ENCODE measurements around the gene AKAP11. TPM values are rescaled to one million over a fixed set of nuclear protein-coding genes. Genes with fewer than 3 reads are reported as not detected.
A peak's percentile ranks its signal among the peaks of the same experiment; 100 is the strongest.
"Not testable (repeated sequence)": the region's sequence is repeated elsewhere in the genome, so short reads cannot be mapped to it uniquely, and the experiment has no call there.

The AKAP11 gene
- total RNA-seq (27.2 and 30.6 TPM in 2 replicates), polyA plus RNA-seq (3.7 and 4.4 TPM in 2 replicates)

GRCh38 chr13:42272115-42272803, at the start of gene AKAP11:
Gene AKAP11, plus strand, starts transcription at chr13:42272152. Its CDS starts 14,197 bp downstream, at chr13:42286349.
- WGBS (ENCODE audit: low lambda C conversion rate, missing lambda C conversion rate) = under 1% methylated on average over 42 of the region's 59 CpGs
- Histone ChIP-seq H3K9me2 (replicated peaks; ENCODE audit: insufficient read depth) (no peaks in the 10 kb centered on the region), H3K4me1 (ENCODE audit: insufficient read depth) (peaks cover 13% of the 10 kb centered on the region)

GRCh38 chr13:42223681-42224080, 48.3 kb upstream of the AKAP11 start:
- no peak for TF ChIP-seq EZH2phosphoT487 (IDR thresholded peaks at IDR 0.05; ENCODE audit: low read depth, severe bottlenecking, unreplicated experiment)
- TF ChIP-seq EZH2 (IDR thresholded peaks at IDR 0.05; ENCODE audit: borderline replicate concordance) = no peak
- no peak for TF ChIP-seq CTCF (IDR thresholded peaks at IDR 0.05; ENCODE audit: poor library complexity)
- H3K9me3 ChIP-seq (ENCODE audit: low read depth) = no peaks in the 10 kb centered on the region
- DNase-seq (ENCODE audit: low spot score) = no peak
- H3K9me2 ChIP-seq (replicated peaks; ENCODE audit: insufficient read depth) = no peaks in the 10 kb centered on the region
- H3K4me3 ChIP-seq = no peak overlapping the region
- no peak overlapping the region for H3K4me2 ChIP-seq
- no peaks in the 10 kb centered on the region for H3K4me1 ChIP-seq (ENCODE audit: insufficient read depth)
- H3K27ac ChIP-seq = no peak overlapping the region
- no peaks in the 10 kb centered on the region for H3K79me2 ChIP-seq
- H2AFZ ChIP-seq = no peak overlapping the region
- no peaks in the 10 kb centered on the region for H4K20me1 ChIP-seq (ENCODE audit: insufficient read depth, poor library complexity, severe bottlenecking)
- no peaks in the 10 kb centered on the region for H3K36me3 ChIP-seq (replicated peaks; ENCODE audit: insufficient read depth, low read depth)
- 100% methylated on average over 4 of the region's 4 CpGs for WGBS (ENCODE audit: low lambda C conversion rate, missing lambda C conversion rate)
- no peaks in the 10 kb centered on the region for H3K27me3 ChIP-seq

More at GRCh38 chr13:42272115-42272803, at the start of gene AKAP11:
- Histone ChIP-seq H3K79me2 (peaks cover 45% of the 10 kb centered on the region), H3K4me2 (peak within 1 kb of the TSS; percentile 84), H3K9me3 (ENCODE audit: low read depth) (no peaks in the 10 kb centered on the region), H4K20me1 (ENCODE audit: insufficient read depth, poor library complexity, severe bottlenecking) (peaks cover 8% of the 10 kb centered on the region), H3K27ac (peak within 1 kb of the TSS; percentile 93), H3K27me3 (no peaks in the 10 kb centered on the region), H3K4me3 (peak within 1 kb of the TSS; percentile 65), H3K36me3 (replicated peaks; ENCODE audit: insufficient read depth, low read depth) (no peaks in the 10 kb centered on the region), H2AFZ (peak within 1 kb of the TSS; percentile 73)
- peak; percentile 73 for DNase-seq (ENCODE audit: low spot score)
- TF ChIP-seq EZH2phosphoT487 (IDR thresholded peaks at IDR 0.05; ENCODE audit: low read depth, severe bottlenecking, unreplicated experiment) = no peak
- TF ChIP-seq CTCF (IDR thresholded peaks at IDR 0.05; ENCODE audit: poor library complexity) = no peak
- TF ChIP-seq EZH2 (IDR thresholded peaks at IDR 0.05; ENCODE audit: borderline replicate concordance) = no peak

- WGBS (ENCODE audit: low lambda C conversion rate, missing lambda C conversion rate) = 93% methylated on average over 2 of the region's 2 CpGs
- Histone ChIP-seq H3K27me3 (no peaks in the 10 kb centered on the region), H3K36me3 (replicated peaks; ENCODE audit: insufficient read depth, low read depth) (no peaks in the 10 kb centered on the region), H3K9me3 (ENCODE audit: low read depth) (no peaks in the 10 kb centered on the region), H3K4me2 (no peak overlapping the region), H3K79me2 (no peaks in the 10 kb centered on the region), H2AFZ (no peak overlapping the region), H3K27ac (no peak overlapping the region), H4K20me1 (ENCODE audit: insufficient read depth, poor library complexity, severe bottlenecking) (no peaks in the 10 kb centered on the region), H3K4me1 (ENCODE audit: insufficient read depth) (no peaks in the 10 kb centered on the region), H3K4me3 (no peak overlapping the region), H3K9me2 (replicated peaks; ENCODE audit: insufficient read depth) (no peaks in the 10 kb centered on the region)
- DNase-seq (ENCODE audit: low spot score) = no peak
- TF ChIP-seq EZH2 (IDR thresholded peaks at IDR 0.05; ENCODE audit: borderline replicate concordance) = no peak
- no peak for TF ChIP-seq CTCF (IDR thresholded peaks at IDR 0.05; ENCODE audit: poor library complexity)
- TF ChIP-seq EZH2phosphoT487 (IDR thresholded peaks at IDR 0.05; ENCODE audit: low read depth, severe bottlenecking, unreplicated experiment) = no peak
Observed at GRCh38 chr13:42225051-42225450, 46.9 kb upstream of the AKAP11 start.

GRCh38 chr13:42226759-42227158, 45.2 kb upstream of the AKAP11 start:
- not testable (repeated sequence) for H3K27me3 ChIP-seq; H3K9me3 ChIP-seq (ENCODE audit: low read depth); H4K20me1 ChIP-seq (ENCODE audit: insufficient read depth, poor library complexity, severe bottlenecking); H3K36me3 ChIP-seq (replicated peaks; ENCODE audit: insufficient read depth, low read depth); H3K4me1 ChIP-seq (ENCODE audit: insufficient read depth); H3K79me2 ChIP-seq; H2AFZ ChIP-seq; H3K9me2 ChIP-seq (replicated peaks; ENCODE audit: insufficient read depth); DNase-seq (ENCODE audit: low spot score); H3K27ac ChIP-seq; H3K4me3 ChIP-seq; H3K4me2 ChIP-seq
- 98% methylated on average over 5 of the region's 5 CpGs for WGBS (ENCODE audit: low lambda C conversion rate, missing lambda C conversion rate)
